ENCODE data around the gene JMJD7. TPM values are rescaled to one million over a fixed set of nuclear protein-coding genes. Genes with fewer than 3 reads are reported as not detected.

JMJD7 gene
- total RNA-seq, 1 donor, result 3.1 TPM

DNA sequence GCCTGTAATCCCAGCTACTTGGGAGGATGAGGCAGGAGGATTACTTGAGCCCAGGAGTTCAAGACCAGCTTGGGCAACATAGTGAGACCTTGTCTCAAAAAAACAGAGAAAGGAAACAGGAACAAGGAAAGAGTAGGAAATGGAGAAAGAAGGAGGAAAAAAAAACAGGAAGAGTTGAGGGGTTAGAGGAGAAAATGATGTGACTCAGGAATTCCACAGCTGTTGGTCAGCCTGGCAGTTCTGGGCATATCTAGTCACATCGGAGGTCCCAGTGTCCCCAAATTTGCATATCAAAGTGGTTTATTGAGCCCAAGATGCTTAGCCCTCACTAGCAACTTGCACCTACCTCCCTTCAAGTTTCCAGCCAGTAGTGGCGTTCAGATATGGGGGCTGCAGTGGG is 18.8 kb upstream of the JMJD7 start:
- TF ChIP-seq, protein P1, sequence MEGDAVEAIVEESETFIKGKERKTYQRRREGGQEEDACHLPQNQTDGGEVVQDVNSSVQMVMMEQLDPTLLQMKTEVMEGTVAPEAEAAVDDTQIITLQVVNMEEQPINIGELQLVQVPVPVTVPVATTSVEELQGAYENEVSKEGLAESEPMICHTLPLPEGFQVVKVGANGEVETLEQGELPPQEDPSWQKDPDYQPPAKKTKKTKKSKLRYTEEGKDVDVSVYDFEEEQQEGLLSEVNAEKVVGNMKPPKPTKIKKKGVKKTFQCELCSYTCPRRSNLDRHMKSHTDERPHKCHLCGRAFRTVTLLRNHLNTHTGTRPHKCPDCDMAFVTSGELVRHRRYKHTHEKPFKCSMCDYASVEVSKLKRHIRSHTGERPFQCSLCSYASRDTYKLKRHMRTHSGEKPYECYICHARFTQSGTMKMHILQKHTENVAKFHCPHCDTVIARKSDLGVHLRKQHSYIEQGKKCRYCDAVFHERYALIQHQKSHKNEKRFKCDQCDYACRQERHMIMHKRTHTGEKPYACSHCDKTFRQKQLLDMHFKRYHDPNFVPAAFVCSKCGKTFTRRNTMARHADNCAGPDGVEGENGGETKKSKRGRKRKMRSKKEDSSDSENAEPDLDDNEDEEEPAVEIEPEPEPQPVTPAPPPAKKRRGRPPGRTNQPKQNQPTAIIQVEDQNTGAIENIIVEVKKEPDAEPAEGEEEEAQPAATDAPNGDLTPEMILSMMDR (IDR thresholded peaks at IDR 0.05; ENCODE audit: insufficient read depth, low read length), result no peak
- no peak for DNase-seq (ENCODE audit: low read depth)
- H3K4me3 ChIP-seq (ENCODE audit: low read depth, low read length), result no peak overlapping the region

DNA sequence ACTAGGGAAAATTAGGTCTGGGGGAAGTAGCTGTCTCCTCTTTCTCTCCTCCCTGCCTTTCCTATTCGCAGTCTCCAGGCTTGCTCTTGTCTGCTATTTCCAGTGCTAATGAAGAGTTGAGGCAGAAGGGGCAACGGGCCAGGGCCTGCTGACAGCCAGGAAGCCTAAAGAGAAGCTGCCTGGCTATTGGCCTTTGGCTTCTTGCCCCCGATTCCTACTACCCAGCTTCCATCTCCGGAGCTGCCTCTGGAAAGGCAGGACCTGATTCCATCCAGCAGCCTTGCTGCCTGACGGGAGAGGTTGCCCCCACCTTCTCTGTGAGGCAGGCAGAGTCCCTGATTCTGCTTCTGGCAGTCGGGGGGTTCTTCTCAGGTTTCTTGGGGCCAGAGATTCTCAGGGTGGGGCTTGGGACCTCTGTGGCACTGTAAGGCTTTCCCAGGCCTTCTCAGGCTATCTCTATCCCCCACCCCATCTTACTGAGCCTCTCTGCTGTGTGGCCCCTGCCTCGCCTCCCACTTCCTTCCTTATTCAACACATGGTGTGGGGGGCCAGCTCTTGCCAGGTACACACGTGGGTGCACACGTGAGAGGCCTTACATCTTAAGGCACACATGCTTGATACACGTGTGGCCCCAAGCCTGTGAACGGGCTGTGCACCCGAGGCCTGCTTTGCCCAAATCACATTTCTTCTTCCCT is 18.2 kb upstream of the JMJD7 start:
- DNase-seq (ENCODE audit: low read depth), result no peak
- no peak overlapping the region for H3K4me3 ChIP-seq (ENCODE audit: low read depth, low read length)
- TF ChIP-seq, protein P1 (IDR thresholded peaks at IDR 0.05; ENCODE audit: insufficient read depth, low read length), result no peak

DNA sequence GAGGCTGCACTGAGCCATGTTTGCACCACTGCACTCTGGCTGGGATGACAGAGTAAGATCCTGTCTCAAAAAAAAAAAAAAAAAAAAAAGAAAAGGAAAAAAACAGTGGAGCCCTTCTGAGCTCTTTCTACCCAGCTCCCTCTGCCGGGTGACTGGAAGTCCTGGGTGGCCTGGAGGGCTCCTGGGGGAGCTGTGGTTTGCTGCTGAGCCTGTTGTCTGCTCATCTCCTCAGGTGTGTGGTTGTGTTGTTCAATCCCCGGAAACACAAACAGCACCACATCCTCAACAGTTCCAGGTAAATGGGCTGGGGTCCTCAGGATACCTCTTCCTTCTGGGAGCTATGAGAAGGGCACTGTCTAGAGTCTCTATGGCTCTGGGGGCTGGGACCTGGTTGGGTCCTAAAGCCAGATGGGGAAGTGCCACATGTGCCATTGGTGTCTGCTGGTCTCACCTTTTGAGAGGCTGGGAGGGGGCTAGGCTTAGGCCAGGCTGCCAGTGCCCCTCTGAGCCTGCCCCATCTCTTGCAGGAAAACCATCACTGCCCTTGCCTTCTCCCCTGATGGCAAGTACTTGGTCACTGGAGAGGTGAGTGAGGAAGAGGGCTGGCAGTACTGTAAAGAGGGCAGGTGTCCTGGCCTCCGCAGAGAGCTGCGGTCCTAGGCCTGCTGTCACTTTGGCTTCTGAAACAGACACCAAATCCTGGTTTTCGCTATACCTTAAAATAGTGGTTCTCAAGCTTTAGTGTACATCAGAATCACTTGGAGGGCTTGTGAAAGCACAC is 17.1 kb upstream of the JMJD7 start:
- TF ChIP-seq, protein P1 (IDR thresholded peaks at IDR 0.05; ENCODE audit: insufficient read depth, low read length), result no peak
- no peak for DNase-seq (ENCODE audit: low read depth)
- H3K4me3 ChIP-seq (ENCODE audit: low read depth, low read length), result no peak overlapping the region

DNA sequence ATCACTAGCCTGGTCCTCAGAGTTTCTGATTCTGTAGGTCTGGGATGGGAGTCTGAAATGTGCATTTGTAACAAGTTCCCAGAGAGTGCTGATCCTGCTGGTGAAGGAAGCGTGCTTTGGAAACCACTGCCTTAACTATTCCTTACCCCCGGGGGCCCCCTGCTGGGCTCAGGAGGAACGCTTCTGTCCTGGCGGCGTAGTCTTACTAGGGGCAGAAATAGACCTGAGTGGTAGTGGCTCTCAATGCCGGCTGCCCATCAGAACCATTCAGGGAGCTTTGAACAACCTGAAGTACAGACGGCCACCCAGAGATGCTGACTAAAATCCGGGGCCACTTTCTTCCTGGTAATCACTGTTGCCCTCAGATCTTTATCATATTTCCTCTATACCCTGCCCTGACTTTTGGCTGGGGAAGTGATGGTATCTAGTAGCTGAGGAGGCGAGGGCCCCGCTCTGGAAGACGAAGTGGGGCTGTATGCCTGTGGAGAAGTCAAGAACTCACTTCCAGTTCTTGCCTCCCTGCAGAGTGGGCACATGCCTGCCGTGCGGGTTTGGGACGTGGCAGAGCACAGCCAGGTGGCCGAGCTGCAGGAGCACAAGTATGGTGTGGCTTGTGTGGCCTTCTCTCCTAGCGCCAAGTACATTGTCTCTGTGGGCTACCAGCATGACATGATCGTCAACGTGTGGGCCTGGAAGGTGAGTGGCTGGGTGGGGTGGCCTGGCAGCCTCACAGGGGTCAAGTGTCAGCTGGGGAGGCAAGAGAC is 16.3 kb upstream of the JMJD7 start:
- DNase-seq (ENCODE audit: low read depth), result peak; percentile 90
- TF ChIP-seq, protein P1 (IDR thresholded peaks at IDR 0.05; ENCODE audit: insufficient read depth, low read length), result peak; percentile 91
- H3K4me3 ChIP-seq (ENCODE audit: low read depth, low read length), result no peak overlapping the region

DNA sequence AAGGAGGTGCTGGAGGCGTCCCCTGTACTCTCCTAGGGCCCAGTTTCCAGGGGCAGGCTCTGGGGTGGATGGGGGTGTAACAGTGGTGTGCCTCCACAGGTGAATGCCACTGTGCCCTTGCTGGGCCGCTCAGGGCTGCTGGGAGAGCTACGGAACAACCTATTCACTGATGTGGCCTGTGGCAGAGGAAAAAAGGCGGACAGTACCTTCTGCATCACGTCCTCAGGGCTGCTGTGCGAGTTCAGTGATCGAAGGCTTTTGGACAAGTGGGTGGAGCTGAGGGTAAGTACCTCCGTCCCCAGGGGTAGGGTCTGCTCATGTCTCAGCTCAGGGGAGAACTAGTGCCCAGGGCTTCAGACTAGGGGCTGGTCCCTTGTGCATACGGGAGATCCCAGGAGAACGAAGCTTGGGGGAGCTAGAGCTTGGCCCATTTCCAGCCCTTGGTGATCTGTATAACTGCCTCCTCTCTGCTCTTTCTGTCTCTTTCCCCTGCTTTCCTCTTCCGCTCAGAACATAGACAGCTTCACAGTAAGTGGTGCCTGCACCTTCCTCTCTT is 15.0 kb upstream of the JMJD7 start:
- no peak for DNase-seq (ENCODE audit: low read depth)
- H3K4me3 ChIP-seq (ENCODE audit: low read depth, low read length), result no peak overlapping the region
- TF ChIP-seq, protein P1 (IDR thresholded peaks at IDR 0.05; ENCODE audit: insufficient read depth, low read length), result no peak

DNA sequence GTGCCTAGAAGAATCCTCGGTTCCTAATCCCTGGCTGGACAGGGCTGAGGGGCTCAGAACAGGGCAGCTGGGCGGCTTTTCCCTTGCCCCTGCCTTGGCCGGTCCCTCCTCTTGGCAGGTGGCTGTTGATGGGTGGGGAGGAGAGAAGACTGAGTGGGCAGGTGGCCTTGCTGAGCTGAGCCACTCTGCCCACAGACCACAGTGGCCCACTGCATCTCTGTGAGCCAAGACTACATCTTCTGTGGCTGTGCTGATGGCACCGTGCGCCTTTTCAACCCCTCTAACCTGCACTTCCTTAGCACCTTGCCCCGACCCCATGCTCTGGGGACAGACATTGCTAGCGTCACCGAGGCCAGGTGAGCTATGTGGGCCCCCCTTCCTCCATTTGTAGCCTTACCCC is 14.5 kb upstream of the JMJD7 start:
- no peak for DNase-seq (ENCODE audit: low read depth)
- TF ChIP-seq, protein P1 (IDR thresholded peaks at IDR 0.05; ENCODE audit: insufficient read depth, low read length), result no peak
- H3K4me3 ChIP-seq (ENCODE audit: low read depth, low read length), result no peak overlapping the region
